Small intestine (tissue), 7 donors: ENCODE measurements around the gene S100P. TPM values are rescaled to one million over a fixed set of nuclear protein-coding genes. Genes with fewer than 3 reads are reported as not detected.
"Not testable (repeated sequence)": the region's sequence is repeated elsewhere in the genome, so short reads cannot be mapped to it uniquely, and the experiment has no call there.

Experiments used
- DNase-seq, 2 donors: peaks; one replicate each; pipeline versions ENCODE4 v3.0.0 to v3.0.0-alpha.2; 2013
- FAIRE-seq: peaks from 2 replicates; lab custom pipeline; 2012; peaks lifted over from hg19 to GRCh38; lab: Jason Lieb, UNC
- H3K27ac ChIP-seq, 3 donors: one replicate each; pipeline ENCODE4 v1.5.1; 2013; ENCODE audit warnings: low read length in 2 of 3, mild to moderate bottlenecking in 2 of 3, control low read depth in 1 of 3, inconsistent platforms in 1 of 3, low read depth in 1 of 3, moderate library complexity in 1 of 3
- H3K27me3 ChIP-seq, 3 donors: one replicate each; pipeline ENCODE4 v1.6.1; 2013; ENCODE audit warnings: low read length in 3 of 3, inconsistent platforms in 1 of 3; ENCODE audit not compliant: control insufficient read depth in 3 of 3, insufficient read depth in 3 of 3
- H3K36me3 ChIP-seq, 3 donors: one replicate each; pipeline ENCODE4 v1.6.1; 2013; ENCODE audit warnings: low read length in 3 of 3, inconsistent platforms in 1 of 3, low read depth in 1 of 3, mild to moderate bottlenecking in 1 of 3, moderate library complexity in 1 of 3; ENCODE audit not compliant: control insufficient read depth in 3 of 3, insufficient read depth in 2 of 3
- H3K4me1 ChIP-seq, 3 donors: one replicate each; pipeline ENCODE4 v1.6.1; 2013; ENCODE audit warnings: low read length in 2 of 3, inconsistent platforms in 1 of 3, low read depth in 1 of 3, mild to moderate bottlenecking in 1 of 3, moderate library complexity in 1 of 3; ENCODE audit not compliant: control insufficient read depth in 3 of 3, insufficient read depth in 2 of 3
- H3K4me3 ChIP-seq, 3 donors: one replicate each; pipeline ENCODE4 v1.5.1; 2013; ENCODE audit warnings: low read length in 3 of 3, control low read depth in 1 of 3, inconsistent platforms in 1 of 3, low read depth in 1 of 3, mild to moderate bottlenecking in 1 of 3, moderate library complexity in 1 of 3
- H3K9me3 ChIP-seq, 2 donors: one replicate each; pipeline ENCODE4 v1.6.1; 2013; ENCODE audit warnings: low read depth in 1 of 2, low read length in 1 of 2; ENCODE audit not compliant: control insufficient read depth in 2 of 2, insufficient read depth in 1 of 2
- WGBS, 3 donors: extraction: QIAGEN DNeasy Blood & Tissue Kit; methylation state at CpG; one replicate each; pipeline ENCODE4 v1.1.7; 2013; 5-methylcytosine and 5-hydroxymethylcytosine counted together
- polyA plus RNA-seq, 4 donors: library from polyadenylated mRNA; stranded (reverse) in 3 of 4; unstranded in 1 of 4; fragments of 200-250 nt in 3 of 4; fragments of 120-200 nt in 1 of 4; gene quantifications; one replicate each; pipeline versions ENCODE4 v1.2.1 to v1.2.3, GENCODE V29; 2013
- donor health status: healthy with polysubstance abuse.
- donor health status: control.
- donor health status: control.
- donor health status: Bipolar disorder and iron deficiency.
- donor health status: healthy.

The S100P gene
- polyA plus RNA-seq, 4 donors: 13.3 to 63.5 (median 41.0) TPM

DNA sequence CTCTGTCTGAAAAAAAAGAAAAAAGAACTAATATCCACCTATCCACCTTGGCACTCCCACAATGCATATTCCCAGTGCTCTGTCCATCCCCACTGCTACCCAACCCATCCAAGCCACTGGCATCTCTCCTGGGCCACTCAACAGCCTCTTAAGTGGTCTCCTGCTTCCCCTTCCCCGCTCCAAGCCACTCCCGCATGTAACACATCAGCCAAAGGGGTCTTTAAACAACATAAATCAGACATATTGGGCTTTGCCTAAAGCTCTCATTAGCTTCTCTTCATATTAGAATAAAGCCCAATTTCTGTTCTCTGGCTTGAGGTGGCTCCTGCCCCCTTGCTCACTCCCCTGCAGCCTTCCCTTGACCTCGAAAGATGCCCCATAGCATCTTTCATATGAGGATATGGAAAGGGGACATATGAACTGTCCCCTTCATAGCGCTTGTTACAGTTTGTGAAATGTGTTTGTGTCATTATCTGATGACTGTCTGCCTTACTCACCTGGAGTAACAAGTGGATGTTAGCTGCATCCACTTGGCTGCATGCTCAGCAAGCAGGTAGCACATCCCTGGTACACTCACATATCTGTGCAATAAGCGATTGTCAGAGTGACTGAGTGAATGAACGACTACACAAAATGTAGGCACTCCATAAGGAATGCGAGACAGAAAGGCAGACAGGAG is 25.4 kb downstream of the S100P start:
- H3K9me3 ChIP-seq: no peaks in the 10 kb centered on the region
- no peaks in the 10 kb centered on the region for H3K27me3 ChIP-seq
- peaks cover 0 to 6% (median 0%) of the 10 kb centered on the region in 3 donors for H3K36me3 ChIP-seq
- FAIRE-seq: no peak
- WGBS, 3 donors: 78 to 86% (median 79%) methylated on average over 7 of the region's 7 CpGs
- peaks cover 0 to 12% (median 2%) of the 10 kb centered on the region in 3 donors for H3K4me1 ChIP-seq
- H3K4me3 ChIP-seq: no peak overlapping the region
- H3K27ac ChIP-seq: no peak overlapping the region
- DNase-seq: no peak

DNA sequence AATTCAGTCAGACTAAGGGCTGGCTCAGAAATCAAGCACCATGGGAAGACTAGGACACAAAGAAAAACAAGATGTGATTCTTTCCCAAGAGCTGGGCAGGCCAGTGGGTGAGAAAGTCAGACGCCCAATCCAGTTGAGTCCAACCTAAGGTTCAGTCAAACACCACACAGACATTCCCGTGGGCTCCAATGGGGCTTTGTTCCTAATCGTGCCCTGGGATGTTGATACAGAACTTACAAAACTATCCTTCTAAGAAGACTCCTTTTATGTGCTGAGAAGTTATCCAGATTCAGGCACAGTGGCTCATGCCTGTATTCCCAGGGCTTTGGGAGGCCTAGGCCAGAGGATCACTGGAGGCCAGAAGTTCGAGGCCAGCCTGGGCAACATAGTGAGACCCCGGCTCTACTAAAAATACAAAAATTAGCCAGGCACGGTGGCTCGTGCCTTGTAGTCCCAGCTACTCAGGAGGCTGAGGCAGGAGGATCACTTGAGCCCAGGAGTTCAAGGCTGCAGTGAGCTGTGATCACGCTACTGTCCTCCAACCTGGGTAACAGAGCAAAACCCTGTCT is 26.0 kb downstream of the S100P start:
- Histone ChIP-seq H3K4me3 (no peak overlapping the region), H3K27me3 (no peaks in the 10 kb centered on the region), H3K27ac (no peak overlapping the region), H3K36me3 (peaks cover 0 to 6% (median 0%) of the 10 kb centered on the region in 3 donors), H3K9me3 (no peaks in the 10 kb centered on the region), H3K4me1 (peaks cover 0 to 12% (median 2%) of the 10 kb centered on the region in 3 donors)
- WGBS, 3 donors: 51 to 78% (median 65%) methylated on average over 8 of the region's 8 CpGs
- no peak for FAIRE-seq
- no peak for DNase-seq

DNA sequence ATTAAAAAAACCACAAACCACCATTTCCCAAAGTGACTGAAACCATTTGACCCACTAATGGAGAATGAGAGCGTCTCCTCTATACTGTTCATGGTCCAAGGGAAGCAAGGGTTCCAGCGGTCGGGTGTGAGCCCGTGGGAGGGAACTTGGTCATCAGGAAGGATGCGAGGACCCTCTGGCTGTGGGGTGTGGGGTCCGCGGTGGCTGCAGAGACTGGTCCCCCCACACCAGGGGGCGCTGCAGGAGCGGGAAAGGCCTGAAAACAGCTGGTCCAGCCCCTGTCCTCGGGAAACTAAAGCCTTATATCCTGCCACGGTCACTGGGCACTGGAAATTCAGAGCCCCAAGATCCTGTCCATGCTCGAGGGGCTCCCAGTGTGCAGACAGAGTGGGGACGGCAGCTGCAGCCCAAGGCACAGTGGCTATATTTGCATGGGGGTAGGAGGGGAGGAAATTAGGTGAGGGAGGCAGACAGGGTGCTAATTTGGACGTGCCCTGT is 26.6 kb downstream of the S100P start:
- Histone ChIP-seq H3K4me1 (peaks cover 0 to 12% (median 2%) of the 10 kb centered on the region in 3 donors), H3K36me3 (peaks cover 0 to 6% (median 0%) of the 10 kb centered on the region in 3 donors), H3K4me3 (no peak overlapping the region), H3K27ac (no peak overlapping the region), H3K27me3 (no peaks in the 10 kb centered on the region), H3K9me3 (no peaks in the 10 kb centered on the region)
- WGBS, 3 donors: 4% methylated on average over 14 of the region's 14 CpGs
- FAIRE-seq (no peak), DNase-seq (peak; percentile 78 to 82)

DNA sequence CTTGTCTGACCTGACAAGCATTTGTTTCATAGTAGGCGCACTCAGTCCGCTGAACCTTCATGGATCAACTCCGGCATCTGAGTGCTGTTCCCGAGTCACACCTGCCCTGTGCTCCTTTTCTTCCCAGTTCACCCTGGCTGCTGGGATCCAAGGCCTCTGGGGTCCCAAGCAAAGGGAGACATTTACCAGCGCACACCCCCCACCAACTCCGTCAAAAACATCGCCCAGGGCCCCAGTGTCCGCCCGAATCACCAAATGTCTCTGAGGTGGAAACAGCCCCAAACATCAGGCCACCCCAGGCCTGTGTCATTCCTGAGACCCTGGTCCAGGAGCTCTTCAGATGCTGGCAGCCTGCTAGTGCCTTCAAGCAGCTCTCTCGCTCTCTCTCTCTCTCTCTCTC is 27.4 kb downstream of the S100P start:
- Histone ChIP-seq H3K36me3 (peaks cover 0 to 6% (median 0%) of the 10 kb centered on the region in 3 donors), H3K4me3 (no peak overlapping the region), H3K27me3 (no peaks in the 10 kb centered on the region), H3K4me1 (peaks cover 0 to 12% (median 2%) of the 10 kb centered on the region in 3 donors), H3K27ac (no peak overlapping the region), H3K9me3 (no peaks in the 10 kb centered on the region)
- DNase-seq (no peak), FAIRE-seq (no peak)
- WGBS, 3 donors: 96 to 100% (median 98%) methylated on average over 10 of the region's 10 CpGs

DNA sequence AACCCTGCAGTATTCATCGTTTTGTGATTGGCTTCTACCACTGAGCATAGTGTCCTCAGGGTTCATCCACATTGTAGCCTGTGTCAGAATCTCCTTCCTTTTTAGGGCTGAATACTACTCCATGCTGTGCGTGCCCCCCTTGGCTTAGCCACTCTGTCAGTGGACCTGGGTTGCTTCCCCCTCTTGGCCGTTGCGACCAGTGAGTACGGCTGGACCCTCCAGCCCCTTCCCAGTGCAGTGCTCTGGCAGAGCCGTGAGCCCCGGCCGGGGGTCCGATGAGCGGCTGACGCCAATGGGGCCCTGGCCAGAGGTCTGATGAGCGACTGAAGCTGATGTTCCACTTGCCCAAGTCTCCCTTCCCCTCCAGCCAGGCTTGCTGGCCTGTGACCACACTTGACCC is 29.2 kb downstream of the S100P start:
- DNase-seq (no peak), FAIRE-seq (no peak)
- Histone ChIP-seq H3K36me3 (peaks cover 0 to 6% (median 0%) of the 10 kb centered on the region in 3 donors), H3K27ac (no peak overlapping the region), H3K27me3 (no peaks in the 10 kb centered on the region), H3K9me3 (no peaks in the 10 kb centered on the region), H3K4me3 (no peak overlapping the region), H3K4me1 (peaks cover 0 to 9% (median 1%) of the 10 kb centered on the region in 3 donors)
- 94 to 96% (median 94%) methylated on average over 12 of the region's 12 CpGs for WGBS, 3 donors

DNA sequence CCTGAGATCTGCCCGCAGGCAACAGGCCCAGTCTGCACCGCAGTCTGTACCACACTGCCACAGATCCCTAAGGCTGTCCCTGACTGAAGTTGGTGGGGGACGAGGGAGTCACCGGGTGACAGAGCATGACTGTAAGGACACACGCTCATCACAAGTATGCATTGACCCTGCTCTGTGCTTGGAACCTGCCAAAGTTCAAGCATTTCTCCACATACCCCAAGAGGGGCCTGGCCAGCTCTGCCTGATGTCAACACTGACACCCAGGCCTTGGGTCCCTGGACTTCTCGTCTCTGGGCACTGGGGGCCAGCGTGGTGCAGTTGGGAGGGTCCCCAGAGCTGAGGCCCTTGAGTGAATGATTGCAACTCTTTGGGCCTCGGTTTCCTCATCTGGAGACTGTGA is 30.2 kb downstream of the S100P start:
- DNase-seq (no peak), FAIRE-seq (no peak)
- Histone ChIP-seq H3K9me3 (no peaks in the 10 kb centered on the region), H3K27ac (no peak overlapping the region), H3K36me3 (peaks cover 0 to 3% (median 0%) of the 10 kb centered on the region in 3 donors), H3K27me3 (no peaks in the 10 kb centered on the region), H3K4me1 (peaks cover 0 to 6% (median 0%) of the 10 kb centered on the region in 3 donors), H3K4me3 (no peak overlapping the region)
- WGBS, 3 donors: 90 to 93% (median 92%) methylated on average over 8 of the region's 8 CpGs

DNA sequence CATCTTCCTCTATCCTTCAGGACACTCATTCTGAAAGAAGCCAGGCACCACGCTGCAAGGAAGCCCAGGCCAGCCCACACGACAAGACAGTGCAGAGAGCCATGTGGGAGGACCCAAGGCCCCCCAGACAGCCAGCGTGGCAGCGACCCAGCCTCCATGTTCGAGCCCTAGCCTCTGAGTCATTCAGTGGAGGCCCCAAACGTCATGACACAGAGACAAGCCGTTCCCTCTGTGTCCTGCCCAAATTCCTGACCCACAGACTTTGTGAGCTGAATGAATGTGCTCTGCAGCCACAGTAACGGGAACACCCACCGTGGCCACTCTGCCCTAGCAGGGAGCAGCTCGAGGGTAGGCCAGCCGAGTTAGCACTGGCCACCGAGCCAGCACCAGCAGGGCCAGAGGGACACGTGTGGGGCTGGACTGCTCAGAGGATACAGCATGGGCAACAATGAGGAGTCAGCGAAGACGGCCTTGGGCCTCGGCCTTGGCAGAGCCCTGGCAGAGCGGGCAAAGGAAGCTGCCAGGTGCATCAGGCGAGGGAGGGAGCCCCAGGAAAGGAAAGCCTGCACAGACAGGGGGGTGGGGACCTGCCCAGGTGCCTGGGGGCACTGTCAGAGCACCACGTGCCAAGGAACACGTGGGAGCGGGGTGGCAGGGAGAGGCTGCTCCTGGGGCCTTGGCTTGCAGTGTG is 30.9 kb downstream of the S100P start:
- Histone ChIP-seq H3K27ac (no peak overlapping the region), H3K27me3 (no peaks in the 10 kb centered on the region), H3K4me3 (no peak overlapping the region), H3K9me3 (no peaks in the 10 kb centered on the region), H3K4me1 (peaks cover 0 to 6% (median 0%) of the 10 kb centered on the region in 3 donors), H3K36me3 (no peaks in the 10 kb centered on the region)
- DNase-seq (no peak), FAIRE-seq (no peak)
- 78 to 87% (median 80%) methylated on average over 19 to 21 of the region's 21 CpGs for WGBS, 3 donors

DNA sequence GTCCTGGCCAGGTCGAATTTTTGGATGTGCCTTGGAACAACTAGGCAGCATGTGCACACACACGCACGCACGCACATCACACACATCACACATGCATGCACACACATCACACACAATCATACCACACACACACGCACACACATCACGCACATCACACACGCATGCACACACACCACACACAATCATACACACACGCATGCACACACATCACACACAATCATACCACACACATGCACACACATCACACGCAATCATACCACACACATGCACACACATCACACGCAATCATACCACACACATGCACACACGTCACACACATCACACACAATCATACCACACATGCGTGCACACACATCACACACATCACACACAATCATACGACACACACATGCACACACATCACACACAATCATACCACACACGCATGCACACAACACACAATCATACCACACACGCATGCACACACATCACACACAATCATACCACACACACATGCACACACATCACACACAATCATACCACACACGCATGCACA is 31.8 kb downstream of the S100P start:
- H3K36me3 ChIP-seq, FAIRE-seq, H3K4me3 ChIP-seq, H3K4me1 ChIP-seq, H3K27me3 ChIP-seq, H3K9me3 ChIP-seq, DNase-seq, H3K27ac ChIP-seq: not testable (repeated sequence)
- WGBS, 3 donors: 93 to 95% (median 93%) methylated on average over 15 to 16 of the region's 16 CpGs
